Measurements from ENCODE around the gene IGSF9B. TPM values are rescaled to one million over a fixed set of nuclear protein-coding genes. Genes with fewer than 3 reads are reported as not detected.

Gene IGSF9B
- total RNA-seq, 1 donor from 2014 or later = 34.5 TPM

GRCh38 chr11:133896028-133896427 is 60.7 kb downstream of the IGSF9B start:
- ATAC-seq (no peak), DNase-seq (no peak)
- intact Hi-C loops (cut with micrococcal nuclease) = no loop called here

- ATAC-seq = no peak
- intact Hi-C loops (cut with micrococcal nuclease) = no loop called here
- no peak for DNase-seq
Observed at GRCh38 chr11:133895551-133895950, 61.2 kb downstream of the IGSF9B start.

- DNase-seq (no peak), ATAC-seq (peak; percentile 28)
- intact Hi-C loops (cut with micrococcal nuclease) = no loop called here
Observed at GRCh38 chr11:133895061-133895479, 61.7 kb downstream of the IGSF9B start.

DNA sequence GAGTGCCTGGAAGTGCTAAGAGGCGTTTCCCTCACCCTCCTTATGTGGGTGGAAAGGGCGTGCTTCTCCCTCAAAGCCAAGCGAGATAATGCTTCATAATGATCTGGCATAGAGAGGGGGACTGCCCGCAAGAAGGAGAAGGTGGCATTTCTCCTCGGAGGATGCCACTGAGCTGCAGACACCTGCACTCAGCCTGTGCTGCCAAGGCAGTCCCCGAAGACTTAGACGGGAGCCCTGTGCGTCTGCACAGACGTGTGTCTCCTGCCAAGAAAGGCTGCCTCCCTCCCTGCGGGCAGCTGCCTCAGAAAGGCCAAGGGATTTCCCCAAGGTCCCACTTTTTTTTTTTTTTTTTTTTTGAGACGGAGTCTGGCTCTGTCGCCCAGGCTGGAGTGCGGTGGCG is 63.4 kb downstream of the IGSF9B start:
- ATAC-seq (no peak), DNase-seq (no peak)
- intact Hi-C loops (cut with micrococcal nuclease) = no loop called here

GRCh38 chr11:133892584-133893380 is 64.0 kb downstream of the IGSF9B start:
- intact Hi-C loops (cut with micrococcal nuclease) = no loop called here
- DNase-seq (no peak), ATAC-seq (no peak)

DNA sequence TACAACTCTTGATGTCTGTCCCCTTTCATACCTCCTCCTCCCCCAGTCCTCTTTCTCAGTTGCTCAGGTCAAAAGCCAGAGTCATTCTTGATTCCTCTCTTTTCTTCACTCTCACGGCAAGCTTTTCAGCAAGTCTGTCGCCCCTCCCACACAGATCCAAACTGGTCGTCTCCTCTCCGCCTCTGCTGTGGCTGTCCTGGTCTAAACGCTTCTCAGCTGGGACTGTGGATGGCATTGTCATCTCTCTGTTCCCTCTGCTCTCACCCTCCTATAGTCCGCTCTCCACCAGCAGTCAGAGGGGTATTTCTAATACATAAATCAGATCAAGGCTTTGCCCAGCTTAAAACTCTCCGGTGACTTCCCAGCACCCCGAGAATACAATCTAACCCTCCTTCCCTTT is 64.6 kb downstream of the IGSF9B start:
- intact Hi-C loops (cut with micrococcal nuclease) = no loop called here
- ATAC-seq (no peak), DNase-seq (no peak)

- ATAC-seq (no peak), DNase-seq (no peak)
- intact Hi-C loops (cut with micrococcal nuclease) = no loop called here
Observed at GRCh38 chr11:133889893-133890292, 66.9 kb downstream of the IGSF9B start.

DNA sequence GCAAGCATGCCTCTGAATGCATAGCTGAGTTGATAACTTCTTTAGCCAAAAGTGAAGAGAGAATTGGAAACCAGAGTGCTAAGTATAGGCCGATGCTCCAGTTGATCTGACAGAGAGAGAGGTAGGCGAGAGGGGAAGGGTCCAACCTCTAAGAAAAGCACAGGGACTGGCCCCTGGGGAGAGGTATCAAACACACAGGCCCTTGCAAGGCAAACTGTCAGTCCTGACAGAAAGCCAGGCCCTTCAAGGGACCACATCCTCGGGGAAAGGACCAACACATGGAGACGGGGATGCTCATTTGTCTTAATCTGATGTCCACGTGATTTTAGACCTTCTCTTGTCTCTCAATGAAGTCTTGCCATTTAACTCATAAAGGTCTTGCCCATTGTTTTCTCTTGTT is 67.6 kb downstream of the IGSF9B start:
- ATAC-seq (no peak), DNase-seq (no peak)
- intact Hi-C loops (cut with micrococcal nuclease) = no loop called here

GRCh38 chr11:133887692-133888332 is 69.0 kb downstream of the IGSF9B start:
- ATAC-seq (no peak), DNase-seq (no peak)
- intact Hi-C loops (cut with micrococcal nuclease) = no loop called here

DNA sequence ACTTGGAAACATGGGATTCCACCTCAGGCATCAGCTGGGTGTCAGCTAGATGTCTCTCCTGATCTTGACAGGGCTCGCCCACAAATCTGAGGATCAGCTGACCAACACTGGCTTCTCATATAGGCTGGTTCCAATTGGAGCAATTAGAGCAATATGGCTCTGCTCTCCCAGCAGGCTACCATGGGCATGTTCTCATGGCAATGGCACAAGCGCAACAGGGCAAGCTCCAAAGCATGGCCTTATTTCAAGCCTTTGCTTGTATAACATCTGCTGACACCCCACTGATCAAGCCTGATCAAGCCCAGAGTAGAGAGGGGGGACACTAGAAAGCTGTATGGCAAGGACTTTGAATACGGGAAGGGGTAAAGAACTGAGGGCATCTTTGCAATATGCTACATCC is 70.7 kb downstream of the IGSF9B start:
- ATAC-seq = no peak
- intact Hi-C loops (cut with micrococcal nuclease) = no loop called here
- DNase-seq = no peak

DNA sequence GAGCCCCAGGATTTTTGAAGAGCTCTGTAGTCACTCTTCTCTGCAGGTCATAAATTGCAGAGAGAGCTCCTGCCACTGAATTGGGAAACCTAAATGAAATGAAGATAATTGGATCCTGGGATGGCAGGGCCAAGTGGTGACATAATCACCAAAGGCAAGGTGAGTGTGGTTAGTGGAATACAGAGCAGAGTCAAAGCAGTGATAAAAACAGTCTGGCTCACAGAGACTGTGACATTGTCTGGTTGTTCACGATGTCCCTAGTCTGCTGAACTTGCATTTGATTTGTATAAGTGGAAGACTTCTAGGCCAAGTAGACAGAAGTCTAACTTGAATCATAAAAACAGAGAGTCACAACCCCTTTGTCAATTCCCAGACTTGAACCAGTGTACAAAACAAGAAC is 84.6 kb downstream of the IGSF9B start:
- intact Hi-C loops (cut with micrococcal nuclease) = no loop called here
- DNase-seq (no peak), ATAC-seq (peak; percentile 82)

- intact Hi-C loops (cut with micrococcal nuclease) = no loop called here
- no peak for ATAC-seq
Observed at GRCh38 chr11:133867456-133867855, 89.3 kb downstream of the IGSF9B start.

GRCh38 chr11:133865466-133865865 is 91.3 kb downstream of the IGSF9B start:
- ATAC-seq = no peak
- DNase-seq = no peak
- intact Hi-C loops (cut with micrococcal nuclease) = no loop called here

More at GRCh38 chr11:133867456-133867855, 89.3 kb downstream of the IGSF9B start:
- DNase-seq = no peak

- no peak for DNase-seq
- intact Hi-C loops (cut with micrococcal nuclease) = no loop called here
- no peak for ATAC-seq
Observed at GRCh38 chr11:133864756-133865155, 92.0 kb downstream of the IGSF9B start.

GRCh38 chr11:133860151-133860550 is 96.6 kb downstream of the IGSF9B start:
- intact Hi-C loops (cut with micrococcal nuclease) = no loop called here
- no peak for DNase-seq
- no peak for ATAC-seq

Other genes starting within 250 kb of the IGSF9B start
- not detected for gene SPATA19, start 111.5 kb downstream of the IGSF9B start, total RNA-seq
- 18.3 TPM for gene JAM3, start 112.1 kb upstream of the IGSF9B start, total RNA-seq

Measured in left ventricle myocardium superior (tissue), 1 donor.